ENCODE measurements around the gene SLC29A3. TPM values are rescaled to one million over a fixed set of nuclear protein-coding genes. Genes with fewer than 3 reads are reported as not detected.

SLC29A3 gene
- total RNA-seq, 1 experiment from 2014 or later = 5.9 TPM

DNA sequence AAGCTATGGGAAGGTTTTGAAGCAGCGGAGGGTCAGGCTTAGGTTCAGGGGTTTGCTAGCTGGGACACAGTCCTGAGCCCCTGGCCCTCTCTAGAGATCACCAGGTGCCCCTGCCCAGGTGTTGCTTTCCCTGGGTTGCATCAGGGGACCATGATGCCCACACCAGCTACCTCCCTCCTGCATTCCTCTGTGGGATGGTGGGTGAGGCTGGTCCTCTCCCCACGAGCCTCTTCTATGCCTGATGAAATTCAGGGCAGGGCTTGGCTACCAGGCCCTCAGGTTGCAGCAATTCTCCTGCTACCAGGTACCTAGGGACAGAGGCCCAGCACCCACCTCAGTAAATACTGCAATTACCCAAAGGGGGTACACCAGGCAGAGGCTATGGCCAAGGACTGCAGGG lies 10.8 kb upstream of the SLC29A3 start:
- ChIA-PET CTCF (interaction anchor here (0.8 to 1.3 kb wide), 2 partner anchors 38 to 405 kb away, joined by 3 to 4 read pairs; no protein-coding TSS in a partner anchor), RAD21 (ENCODE audit: low non-redundant PET in 1 of 2, low total read pairs in 2 of 2, uncharacterized antibody in 2 of 2, unreplicated experiment in 2 of 2) (no interaction called here), POLR2A (no interaction called here)
- H3K4me3 ChIP-seq (replicated peaks in 1 of 2; ENCODE audit: low read depth in 1 of 2, low read length in 2 of 2) = no peak overlapping the region
- intact Hi-C loops (cut with micrococcal nuclease) = no loop called here
- H3K79me2 ChIP-seq (ENCODE audit: insufficient read depth, low read length) = no peaks in the 10 kb centered on the region
- H3K27me3 ChIP-seq (ENCODE audit: insufficient read depth, low read length) = no peaks in the 10 kb centered on the region
- no peaks in the 10 kb centered on the region for H3K36me3 ChIP-seq (ENCODE audit: control insufficient read depth in 1 of 2, insufficient read depth in 2 of 2, low read length in 2 of 2)
- H2AFZ ChIP-seq (ENCODE audit: low read depth, low read length, poor library complexity, severe bottlenecking) = no peak overlapping the region
- peaks cover 0 to 8% of the 10 kb centered on the region in 2 experiments; a peak in 2 of 4 replicates for H3K4me1 ChIP-seq (ENCODE audit: control insufficient read depth in 1 of 2, insufficient read depth in 2 of 2, low read length in 2 of 2)
- no peak overlapping the region for H3K9ac ChIP-seq (ENCODE audit: low read length)
- no peak overlapping the region for H3K4me2 ChIP-seq (ENCODE audit: low read length)
- H3K27ac ChIP-seq (ENCODE audit: low read depth, low read length) = no peak overlapping the region
- no peaks in the 10 kb centered on the region for H3K9me3 ChIP-seq (ENCODE audit: control insufficient read depth in 1 of 2, insufficient read depth in 1 of 2, low read depth in 1 of 2, low read length in 2 of 2)
- no peak for DNase-seq (ENCODE audit: low read depth, low spot score)
- H4K20me1 ChIP-seq (ENCODE audit: insufficient read depth) = no peaks in the 10 kb centered on the region
- H3K9me2 ChIP-seq (ENCODE audit: insufficient read depth) = no peaks in the 10 kb centered on the region
- ATAC-seq = no peak
- no TSS peak for BruUV-seq (replicated peaks)
- TF ChIP-seq, protein P1, sequence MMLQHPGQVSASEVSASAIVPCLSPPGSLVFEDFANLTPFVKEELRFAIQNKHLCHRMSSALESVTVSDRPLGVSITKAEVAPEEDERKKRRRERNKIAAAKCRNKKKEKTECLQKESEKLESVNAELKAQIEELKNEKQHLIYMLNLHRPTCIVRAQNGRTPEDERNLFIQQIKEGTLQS (IDR thresholded peaks at IDR 0.05) = no peak
- TF ChIP-seq ZFX (IDR thresholded peaks at IDR 0.05) (no peak), JUND (IDR thresholded peaks at IDR 0.05) (no peak), ZNF274 (IDR thresholded peaks at IDR 0.05; ENCODE audit: low read depth, low read length) (no peak), SIN3A (IDR thresholded peaks at IDR 0.05; ENCODE audit: low read depth) (no peak), RAD21 (IDR thresholded peaks at IDR 0.05; ENCODE audit: low read depth) (no peak)
- TF ChIP-seq, protein P2, sequence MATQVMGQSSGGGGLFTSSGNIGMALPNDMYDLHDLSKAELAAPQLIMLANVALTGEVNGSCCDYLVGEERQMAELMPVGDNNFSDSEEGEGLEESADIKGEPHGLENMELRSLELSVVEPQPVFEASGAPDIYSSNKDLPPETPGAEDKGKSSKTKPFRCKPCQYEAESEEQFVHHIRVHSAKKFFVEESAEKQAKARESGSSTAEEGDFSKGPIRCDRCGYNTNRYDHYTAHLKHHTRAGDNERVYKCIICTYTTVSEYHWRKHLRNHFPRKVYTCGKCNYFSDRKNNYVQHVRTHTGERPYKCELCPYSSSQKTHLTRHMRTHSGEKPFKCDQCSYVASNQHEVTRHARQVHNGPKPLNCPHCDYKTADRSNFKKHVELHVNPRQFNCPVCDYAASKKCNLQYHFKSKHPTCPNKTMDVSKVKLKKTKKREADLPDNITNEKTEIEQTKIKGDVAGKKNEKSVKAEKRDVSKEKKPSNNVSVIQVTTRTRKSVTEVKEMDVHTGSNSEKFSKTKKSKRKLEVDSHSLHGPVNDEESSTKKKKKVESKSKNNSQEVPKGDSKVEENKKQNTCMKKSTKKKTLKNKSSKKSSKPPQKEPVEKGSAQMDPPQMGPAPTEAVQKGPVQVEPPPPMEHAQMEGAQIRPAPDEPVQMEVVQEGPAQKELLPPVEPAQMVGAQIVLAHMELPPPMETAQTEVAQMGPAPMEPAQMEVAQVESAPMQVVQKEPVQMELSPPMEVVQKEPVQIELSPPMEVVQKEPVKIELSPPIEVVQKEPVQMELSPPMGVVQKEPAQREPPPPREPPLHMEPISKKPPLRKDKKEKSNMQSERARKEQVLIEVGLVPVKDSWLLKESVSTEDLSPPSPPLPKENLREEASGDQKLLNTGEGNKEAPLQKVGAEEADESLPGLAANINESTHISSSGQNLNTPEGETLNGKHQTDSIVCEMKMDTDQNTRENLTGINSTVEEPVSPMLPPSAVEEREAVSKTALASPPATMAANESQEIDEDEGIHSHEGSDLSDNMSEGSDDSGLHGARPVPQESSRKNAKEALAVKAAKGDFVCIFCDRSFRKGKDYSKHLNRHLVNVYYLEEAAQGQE (IDR thresholded peaks at IDR 0.05; ENCODE audit: low read depth) = no peak
